ENCODE results near the gene CERK. TPM values are rescaled to one million over a fixed set of nuclear protein-coding genes. Genes with fewer than 3 reads are reported as not detected.

Gene CERK
- total and polyA plus RNA-seq, 2 of the 13 experiments (the other 11 are each of a cell fraction or from before 2014, with no cell fraction given): 40.3 to 41.9 TPM

GRCh38 chr22:46737976-46738646 is at the start of gene CERK (continued):
- TF ChIP-seq, protein P1, sequence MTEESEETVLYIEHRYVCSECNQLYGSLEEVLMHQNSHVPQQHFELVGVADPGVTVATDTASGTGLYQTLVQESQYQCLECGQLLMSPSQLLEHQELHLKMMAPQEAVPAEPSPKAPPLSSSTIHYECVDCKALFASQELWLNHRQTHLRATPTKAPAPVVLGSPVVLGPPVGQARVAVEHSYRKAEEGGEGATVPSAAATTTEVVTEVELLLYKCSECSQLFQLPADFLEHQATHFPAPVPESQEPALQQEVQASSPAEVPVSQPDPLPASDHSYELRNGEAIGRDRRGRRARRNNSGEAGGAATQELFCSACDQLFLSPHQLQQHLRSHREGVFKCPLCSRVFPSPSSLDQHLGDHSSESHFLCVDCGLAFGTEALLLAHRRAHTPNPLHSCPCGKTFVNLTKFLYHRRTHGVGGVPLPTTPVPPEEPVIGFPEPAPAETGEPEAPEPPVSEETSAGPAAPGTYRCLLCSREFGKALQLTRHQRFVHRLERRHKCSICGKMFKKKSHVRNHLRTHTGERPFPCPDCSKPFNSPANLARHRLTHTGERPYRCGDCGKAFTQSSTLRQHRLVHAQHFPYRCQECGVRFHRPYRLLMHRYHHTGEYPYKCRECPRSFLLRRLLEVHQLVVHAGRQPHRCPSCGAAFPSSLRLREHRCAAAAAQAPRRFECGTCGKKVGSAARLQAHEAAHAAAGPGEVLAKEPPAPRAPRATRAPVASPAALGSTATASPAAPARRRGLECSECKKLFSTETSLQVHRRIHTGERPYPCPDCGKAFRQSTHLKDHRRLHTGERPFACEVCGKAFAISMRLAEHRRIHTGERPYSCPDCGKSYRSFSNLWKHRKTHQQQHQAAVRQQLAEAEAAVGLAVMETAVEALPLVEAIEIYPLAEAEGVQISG (CRISPR knock-in tag; IDR thresholded peaks at IDR 0.05): peak; percentile 25; the same call in 1 of the 2 replicates
- 0 out of 2 replicates have a peak, but pooled peaks have one; percentile 68 for TF ChIP-seq ZNF546 (CRISPR knock-in tag; conservative IDR thresholded peaks at IDR 0.05)
- 0 out of 2 replicates have a peak, but pooled peaks have one; percentile 11 for TF ChIP-seq ZBTB38 (CRISPR knock-in tag; IDR thresholded peaks at IDR 0.05)
- TF ChIP-seq RFX1 (IDR thresholded peaks at IDR 0.05): no peak
- TF ChIP-seq HOMEZ (CRISPR knock-in tag; IDR thresholded peaks at IDR 0.05; ENCODE audit: low read depth): no peak
- TF ChIP-seq ZNF766 (CRISPR knock-in tag; IDR thresholded peaks at IDR 0.05; ENCODE audit: borderline replicate concordance): no peak
- no peak for TF ChIP-seq RNF2 (conservative IDR thresholded peaks at IDR 0.05; ENCODE audit: low read depth)
- no peak for TF ChIP-seq FOSL2 (CRISPR knock-in tag; IDR thresholded peaks at IDR 0.05)
- TF ChIP-seq MAZ (IDR thresholded peaks at IDR 0.05; ENCODE audit: borderline replicate concordance, low read depth, low read length): no peak
- TF ChIP-seq MAZ (CRISPR knock-in tag; IDR thresholded peaks at IDR 0.05; ENCODE audit: low read depth): peak; percentile 12; the same call in 1 of the 2 replicates
- TF ChIP-seq, protein P2, sequence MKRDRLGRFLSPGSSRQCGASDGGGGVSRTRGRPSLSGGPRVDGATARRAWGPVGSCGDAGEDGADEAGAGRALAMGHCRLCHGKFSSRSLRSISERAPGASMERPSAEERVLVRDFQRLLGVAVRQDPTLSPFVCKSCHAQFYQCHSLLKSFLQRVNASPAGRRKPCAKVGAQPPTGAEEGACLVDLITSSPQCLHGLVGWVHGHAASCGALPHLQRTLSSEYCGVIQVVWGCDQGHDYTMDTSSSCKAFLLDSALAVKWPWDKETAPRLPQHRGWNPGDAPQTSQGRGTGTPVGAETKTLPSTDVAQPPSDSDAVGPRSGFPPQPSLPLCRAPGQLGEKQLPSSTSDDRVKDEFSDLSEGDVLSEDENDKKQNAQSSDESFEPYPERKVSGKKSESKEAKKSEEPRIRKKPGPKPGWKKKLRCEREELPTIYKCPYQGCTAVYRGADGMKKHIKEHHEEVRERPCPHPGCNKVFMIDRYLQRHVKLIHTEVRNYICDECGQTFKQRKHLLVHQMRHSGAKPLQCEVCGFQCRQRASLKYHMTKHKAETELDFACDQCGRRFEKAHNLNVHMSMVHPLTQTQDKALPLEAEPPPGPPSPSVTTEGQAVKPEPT (CRISPR knock-in tag; IDR thresholded peaks at IDR 0.05; ENCODE audit: low read depth): no peak
- TF ChIP-seq SALL1 (CRISPR knock-in tag; IDR thresholded peaks at IDR 0.05): peak; percentile 59; the same call in 1 of the 2 replicates
- TF ChIP-seq ZNF180 (CRISPR knock-in tag; IDR thresholded peaks at IDR 0.05; ENCODE audit: borderline replicate concordance, low read depth): no peak
- no peak for TF ChIP-seq ZNF7 (CRISPR knock-in tag; IDR thresholded peaks at IDR 0.05)
- TF ChIP-seq NFRKB (IDR thresholded peaks at IDR 0.05): no peak
- TF ChIP-seq PHF21A (CRISPR knock-in tag; IDR thresholded peaks at IDR 0.05): peak; percentile 16; the same call in 1 of the 2 replicates
- TF ChIP-seq ZKSCAN1 (IDR thresholded peaks at IDR 0.05; ENCODE audit: low read length): no peak
- TF ChIP-seq, protein P3, sequence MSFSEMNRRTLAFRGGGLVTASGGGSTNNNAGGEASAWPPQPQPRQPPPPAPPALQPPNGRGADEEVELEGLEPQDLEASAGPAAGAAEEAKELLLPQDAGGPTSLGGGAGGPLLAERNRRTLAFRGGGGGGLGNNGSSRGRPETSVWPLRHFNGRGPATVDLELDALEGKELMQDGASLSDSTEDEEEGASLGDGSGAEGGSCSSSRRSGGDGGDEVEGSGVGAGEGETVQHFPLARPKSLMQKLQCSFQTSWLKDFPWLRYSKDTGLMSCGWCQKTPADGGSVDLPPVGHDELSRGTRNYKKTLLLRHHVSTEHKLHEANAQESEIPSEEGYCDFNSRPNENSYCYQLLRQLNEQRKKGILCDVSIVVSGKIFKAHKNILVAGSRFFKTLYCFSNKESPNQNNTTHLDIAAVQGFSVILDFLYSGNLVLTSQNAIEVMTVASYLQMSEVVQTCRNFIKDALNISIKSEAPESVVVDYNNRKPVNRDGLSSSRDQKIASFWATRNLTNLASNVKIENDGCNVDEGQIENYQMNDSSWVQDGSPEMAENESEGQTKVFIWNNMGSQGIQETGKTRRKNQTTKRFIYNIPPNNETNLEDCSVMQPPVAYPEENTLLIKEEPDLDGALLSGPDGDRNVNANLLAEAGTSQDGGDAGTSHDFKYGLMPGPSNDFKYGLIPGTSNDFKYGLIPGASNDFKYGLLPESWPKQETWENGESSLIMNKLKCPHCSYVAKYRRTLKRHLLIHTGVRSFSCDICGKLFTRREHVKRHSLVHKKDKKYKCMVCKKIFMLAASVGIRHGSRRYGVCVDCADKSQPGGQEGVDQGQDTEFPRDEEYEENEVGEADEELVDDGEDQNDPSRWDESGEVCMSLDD (CRISPR knock-in tag; IDR thresholded peaks at IDR 0.05; ENCODE audit: borderline replicate concordance): no peak
- 0 out of 2 replicates have a peak, but pooled peaks have one; percentile 6 for TF ChIP-seq ERF (CRISPR knock-in tag; IDR thresholded peaks at IDR 0.05)
- TF ChIP-seq, protein P4, sequence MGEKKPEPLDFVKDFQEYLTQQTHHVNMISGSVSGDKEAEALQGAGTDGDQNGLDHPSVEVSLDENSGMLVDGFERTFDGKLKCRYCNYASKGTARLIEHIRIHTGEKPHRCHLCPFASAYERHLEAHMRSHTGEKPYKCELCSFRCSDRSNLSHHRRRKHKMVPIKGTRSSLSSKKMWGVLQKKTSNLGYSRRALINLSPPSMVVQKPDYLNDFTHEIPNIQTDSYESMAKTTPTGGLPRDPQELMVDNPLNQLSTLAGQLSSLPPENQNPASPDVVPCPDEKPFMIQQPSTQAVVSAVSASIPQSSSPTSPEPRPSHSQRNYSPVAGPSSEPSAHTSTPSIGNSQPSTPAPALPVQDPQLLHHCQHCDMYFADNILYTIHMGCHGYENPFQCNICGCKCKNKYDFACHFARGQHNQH (CRISPR knock-in tag; IDR thresholded peaks at IDR 0.05): peak; percentile 5; the same call in 1 of the 2 replicates
- TF ChIP-seq MXI1 (IDR thresholded peaks at IDR 0.05; ENCODE audit: borderline replicate concordance, low read depth, low read length): no peak

Data from HepG2 (cell line).